DMS153 (cell line): ENCODE measurements around the gene HNRNPDL.
A peak's percentile ranks its signal among the peaks of the same experiment; 100 is the strongest.
"Not testable (repeated sequence)": the region's sequence is repeated elsewhere in the genome, so short reads cannot be mapped to it uniquely, and the experiment has no call there.

Source experiments
- DNase-seq: peaks from one replicate; lab custom pipeline; 2025; lab: John Stamatoyannopoulos, UW

HNRNPDL gene

GRCh38 chr4:82432596-82432995, 2.3 kb upstream of the HNRNPDL start:
- no peak for DNase-seq

DNA sequence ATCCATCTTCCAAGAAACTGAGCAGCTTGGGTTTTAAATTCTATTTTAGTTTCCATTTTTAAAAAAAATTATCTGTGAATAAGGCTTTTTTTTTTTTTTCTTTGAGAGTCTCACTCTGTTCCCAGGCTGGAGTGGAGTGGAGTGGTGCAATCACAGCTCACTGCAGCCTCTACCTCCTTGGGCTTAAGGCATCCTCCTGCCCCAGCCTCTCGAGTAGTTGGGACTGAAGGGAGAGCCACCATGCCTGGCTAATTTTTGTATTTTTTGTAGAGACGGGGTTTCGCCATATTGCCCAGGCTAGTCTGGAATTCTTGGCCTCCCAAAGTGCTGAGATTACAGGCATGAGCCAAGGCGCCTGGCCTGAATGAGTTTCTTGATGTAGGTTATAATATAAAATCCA, 1.6 kb upstream of the HNRNPDL start:
- no peak for DNase-seq

DNA sequence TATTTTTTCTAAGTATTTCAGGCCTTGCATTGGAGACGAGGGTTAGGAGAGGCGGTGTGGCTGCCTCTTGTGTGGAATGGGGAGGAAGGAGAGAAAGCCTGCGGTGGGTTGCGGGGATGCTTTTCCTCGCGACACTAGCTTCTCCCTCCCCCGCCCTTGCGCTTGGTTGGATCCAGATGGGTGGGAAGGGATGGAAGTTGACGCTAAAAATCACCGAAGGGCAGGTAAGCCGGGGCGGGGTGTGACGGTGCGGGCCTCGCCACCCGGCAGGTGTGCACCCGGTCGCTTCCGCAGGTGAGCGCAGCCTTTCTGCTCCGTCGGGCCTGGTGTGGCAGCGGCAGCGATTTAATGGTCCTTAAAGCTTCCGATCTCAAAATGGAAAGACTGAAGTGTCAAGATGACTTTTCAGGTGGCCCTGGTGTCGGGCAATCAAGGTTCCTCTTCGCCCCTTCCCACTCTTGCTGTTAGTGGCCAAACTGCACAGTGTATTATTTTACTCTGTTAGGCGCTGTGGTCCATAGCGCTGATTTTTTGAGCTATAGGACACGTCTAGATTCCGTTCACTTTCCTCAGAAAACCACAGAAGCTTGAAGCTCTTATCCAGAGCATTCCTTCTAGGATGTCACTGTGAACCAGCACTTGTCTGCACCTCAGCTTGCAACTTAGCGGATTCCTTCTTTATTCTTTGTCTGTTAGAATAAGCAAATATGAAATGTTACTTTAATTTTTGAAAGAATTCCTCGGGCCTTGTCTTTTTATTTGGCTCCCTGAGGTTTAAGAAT, 893 bp upstream of the HNRNPDL start:
- peak; percentile 12 for DNase-seq

- no peak for DNase-seq
These were observed 502 bp downstream of the HNRNPDL start for GRCh38 chr4:82429728-82430192.

DNA sequence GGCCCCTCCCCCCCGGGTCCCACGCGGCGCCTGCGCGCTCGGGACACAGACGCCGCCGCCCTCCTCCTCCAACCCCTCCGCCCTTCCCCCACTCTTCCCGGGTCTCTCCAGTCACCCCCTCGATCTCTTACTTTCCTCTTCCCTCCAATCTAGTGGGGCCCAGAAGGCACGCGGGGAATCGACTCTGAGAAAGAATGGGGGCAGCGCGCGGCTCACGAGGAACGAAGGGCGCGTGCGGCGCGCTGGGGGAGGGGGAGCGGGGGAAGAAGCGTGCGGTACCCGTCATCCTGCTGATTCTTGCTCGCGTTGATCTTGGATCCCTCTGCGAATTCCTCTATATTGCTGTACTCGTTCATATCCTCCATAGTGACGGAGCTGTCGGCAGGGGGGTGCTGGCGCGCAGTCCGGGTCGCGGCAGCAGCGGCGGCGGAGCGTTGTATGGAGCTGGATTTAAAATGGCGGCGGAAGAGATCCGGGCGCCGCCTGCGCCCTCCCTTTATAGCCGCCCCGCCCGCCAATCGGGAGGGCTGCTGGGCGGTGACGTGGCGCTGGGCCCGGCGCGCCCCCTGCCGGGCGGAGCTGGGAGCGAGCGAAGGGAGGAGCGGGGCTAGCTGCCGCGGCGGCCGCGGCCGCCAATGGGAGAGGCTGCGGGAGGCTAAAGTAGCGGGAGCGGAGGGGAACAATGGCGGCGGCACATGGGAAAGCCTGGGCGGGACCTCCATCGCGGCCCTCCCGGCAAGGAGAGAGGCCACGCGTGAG, 1.1 kb downstream of the HNRNPDL start:
- DNase-seq, result peak; percentile 92

- DNase-seq, result no peak
These were observed 1.7 kb downstream of the HNRNPDL start for GRCh38 chr4:82428526-82428968.

- DNase-seq, result no peak
These were observed 4.8 kb downstream of the HNRNPDL start for GRCh38 chr4:82425478-82425877.

GRCh38 chr4:82423245-82424054, 6.8 kb downstream of the HNRNPDL start:
- no peak for DNase-seq

GRCh38 chr4:82422616-82423015, 7.6 kb downstream of the HNRNPDL start:
- no peak for DNase-seq

GRCh38 chr4:82421796-82422560, 8.3 kb downstream of the HNRNPDL start:
- no peak for DNase-seq

GRCh38 chr4:82419451-82419850, 10.8 kb downstream of the HNRNPDL start:
- DNase-seq, result no peak

DNA sequence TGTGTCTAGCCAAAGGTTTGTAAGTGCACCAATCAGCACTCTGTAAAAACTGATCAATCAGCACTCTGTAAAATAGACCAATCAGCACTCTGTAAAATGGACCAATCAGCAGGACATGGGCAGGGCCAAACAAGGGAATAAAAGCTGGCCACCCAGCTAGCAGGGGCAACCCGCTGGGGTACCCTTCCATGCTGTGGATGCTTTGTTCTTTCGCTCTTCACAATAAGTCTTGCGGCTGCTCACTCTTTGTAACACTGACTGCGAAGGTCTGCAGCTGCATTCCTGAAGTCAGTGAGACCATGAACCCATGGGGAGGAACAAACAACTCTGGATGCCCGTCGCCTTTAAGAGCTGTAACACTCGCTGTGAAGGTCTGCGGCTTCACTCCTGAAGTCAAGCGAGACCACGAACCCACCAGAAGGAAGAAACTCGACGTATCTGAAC, 14.3 kb downstream of the HNRNPDL start:
- no peak for DNase-seq

GRCh38 chr4:82415061-82415460, 15.2 kb downstream of the HNRNPDL start:
- not testable (repeated sequence) for DNase-seq

- DNase-seq, result no peak
These were observed 26.5 kb downstream of the HNRNPDL start for GRCh38 chr4:82403725-82404124.

DNA sequence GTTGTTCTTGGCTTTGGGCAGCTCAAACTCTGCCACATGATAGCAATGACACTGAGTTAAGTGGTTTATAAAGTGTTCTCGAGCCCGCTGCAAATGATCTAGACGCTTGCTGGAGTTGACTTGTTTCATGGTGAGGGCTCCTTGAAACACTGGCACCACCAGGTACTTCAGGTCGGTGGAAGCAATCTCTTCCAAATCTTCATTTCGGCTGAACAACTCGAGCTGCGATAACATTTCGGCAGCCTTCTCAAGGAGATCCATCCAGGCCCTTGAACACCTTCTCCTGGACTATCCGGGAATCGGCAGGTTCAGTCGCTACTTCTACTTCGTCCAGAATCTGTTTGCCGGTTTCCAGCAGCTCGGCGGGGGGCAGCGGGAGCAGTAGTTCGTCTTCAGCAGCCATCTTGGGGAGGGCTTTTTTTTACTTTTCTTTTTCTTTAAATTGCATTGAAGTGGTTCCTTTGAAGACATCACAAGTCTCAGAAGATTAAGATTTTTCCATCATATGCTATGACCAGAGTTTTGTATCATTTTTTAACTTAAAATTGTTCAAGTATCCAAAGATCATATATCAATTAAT, 28.0 kb downstream of the HNRNPDL start:
- no peak for DNase-seq

- DNase-seq, result no peak
These were observed 28.7 kb downstream of the HNRNPDL start for GRCh38 chr4:82401600-82401999.

GRCh38 chr4:82398263-82398662, 32.0 kb downstream of the HNRNPDL start:
- DNase-seq, result no peak

DNA sequence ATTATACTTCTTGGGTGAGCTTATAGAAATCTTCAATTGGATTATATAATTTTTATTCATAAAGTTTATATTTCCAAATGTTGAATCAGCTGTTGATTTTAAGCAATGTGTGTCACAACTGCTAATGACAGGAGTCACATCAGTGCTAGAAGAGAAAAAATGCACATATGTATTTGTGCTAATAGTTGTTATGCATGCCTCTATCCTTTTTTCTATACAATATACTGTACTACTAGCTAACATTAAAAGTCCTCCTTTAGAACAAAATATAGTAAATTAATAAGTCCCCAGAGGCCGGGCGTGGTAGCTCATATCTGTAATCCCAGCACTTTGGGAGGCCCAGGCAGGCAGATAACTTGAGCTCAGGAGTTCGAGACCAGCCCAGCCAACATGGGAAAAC, 32.7 kb downstream of the HNRNPDL start:
- no peak for DNase-seq

DNA sequence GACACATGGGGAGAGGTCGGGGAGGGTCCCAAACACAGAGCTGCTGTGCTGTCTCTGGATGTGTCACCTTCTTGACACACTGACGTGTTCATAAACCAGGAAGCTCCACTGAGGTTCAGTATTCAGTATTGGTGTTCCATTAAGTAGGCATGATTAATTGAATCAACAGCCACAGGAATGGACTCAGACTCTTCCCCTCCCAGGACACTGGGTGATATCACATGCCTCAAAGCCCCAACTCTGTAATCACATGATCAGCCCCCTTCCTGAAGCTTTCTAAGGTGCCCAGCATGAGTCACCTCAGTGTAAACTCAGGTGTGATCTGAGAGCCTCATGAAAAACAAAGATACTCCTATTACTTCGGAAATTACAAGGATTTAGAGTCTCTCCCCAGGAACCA, 35.4 kb downstream of the HNRNPDL start:
- no peak for DNase-seq

DNA sequence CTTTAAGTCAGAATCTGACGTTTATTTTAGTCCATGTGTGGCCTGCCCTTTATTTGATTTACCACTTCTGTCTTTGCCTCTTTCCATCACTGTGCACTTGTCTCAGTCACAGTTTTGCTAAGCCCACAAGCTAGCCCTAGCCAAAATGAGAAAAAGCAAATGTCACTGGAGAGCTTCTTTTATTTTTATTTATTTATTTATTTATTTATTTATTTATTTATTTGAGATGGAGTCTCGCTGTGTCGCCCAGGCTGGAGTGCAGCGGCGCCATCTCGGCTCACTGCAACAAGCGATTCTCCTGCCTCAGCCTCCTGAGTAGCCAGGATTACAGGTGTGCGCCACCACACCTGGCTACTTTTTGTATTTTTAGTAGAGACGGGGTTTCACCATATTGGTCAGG, 40.2 kb downstream of the HNRNPDL start:
- DNase-seq, result not testable (repeated sequence)

DNA sequence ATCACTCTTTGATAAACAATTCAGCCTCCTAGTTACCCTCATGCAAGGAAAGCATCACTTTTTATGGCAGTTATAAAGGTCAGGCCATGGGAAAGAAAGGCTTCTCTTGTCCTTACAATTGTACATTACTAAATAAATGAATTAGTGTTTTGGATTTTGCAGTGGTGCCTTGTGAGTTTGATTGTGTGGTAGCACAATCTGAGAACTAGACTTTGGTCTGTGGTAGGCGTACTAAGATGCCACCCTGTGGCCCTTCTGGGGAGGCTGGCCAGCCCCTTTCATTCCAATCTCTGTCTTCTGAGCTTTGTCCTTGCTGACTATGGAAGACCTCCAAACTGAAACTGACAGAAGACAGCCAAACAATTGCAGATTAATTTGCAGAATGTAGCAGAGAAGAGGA, 41.9 kb downstream of the HNRNPDL start:
- no peak for DNase-seq
